Measurements from ENCODE around the gene CLASP1.

DNA sequence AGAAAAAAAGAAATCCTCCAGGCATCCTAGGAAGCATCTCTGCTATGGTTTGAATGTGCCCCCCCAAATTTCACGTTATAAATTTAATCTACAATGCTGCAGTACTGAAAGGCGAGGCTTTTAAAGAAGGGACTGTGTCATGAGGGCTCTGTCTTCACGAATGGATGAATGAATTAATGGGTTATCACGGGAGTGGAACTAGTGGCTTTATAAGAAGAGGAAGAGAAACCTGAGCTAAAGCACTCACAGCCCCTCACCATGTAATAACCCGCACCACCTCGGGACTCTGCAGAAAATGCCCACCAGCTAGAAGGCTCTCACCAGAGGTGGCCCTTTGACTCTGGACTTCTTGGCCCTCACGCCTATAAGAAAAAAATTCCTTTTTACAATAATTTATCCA lies 90.9 kb downstream of the CLASP1 start:
- TF ChIP-seq, protein P1, sequence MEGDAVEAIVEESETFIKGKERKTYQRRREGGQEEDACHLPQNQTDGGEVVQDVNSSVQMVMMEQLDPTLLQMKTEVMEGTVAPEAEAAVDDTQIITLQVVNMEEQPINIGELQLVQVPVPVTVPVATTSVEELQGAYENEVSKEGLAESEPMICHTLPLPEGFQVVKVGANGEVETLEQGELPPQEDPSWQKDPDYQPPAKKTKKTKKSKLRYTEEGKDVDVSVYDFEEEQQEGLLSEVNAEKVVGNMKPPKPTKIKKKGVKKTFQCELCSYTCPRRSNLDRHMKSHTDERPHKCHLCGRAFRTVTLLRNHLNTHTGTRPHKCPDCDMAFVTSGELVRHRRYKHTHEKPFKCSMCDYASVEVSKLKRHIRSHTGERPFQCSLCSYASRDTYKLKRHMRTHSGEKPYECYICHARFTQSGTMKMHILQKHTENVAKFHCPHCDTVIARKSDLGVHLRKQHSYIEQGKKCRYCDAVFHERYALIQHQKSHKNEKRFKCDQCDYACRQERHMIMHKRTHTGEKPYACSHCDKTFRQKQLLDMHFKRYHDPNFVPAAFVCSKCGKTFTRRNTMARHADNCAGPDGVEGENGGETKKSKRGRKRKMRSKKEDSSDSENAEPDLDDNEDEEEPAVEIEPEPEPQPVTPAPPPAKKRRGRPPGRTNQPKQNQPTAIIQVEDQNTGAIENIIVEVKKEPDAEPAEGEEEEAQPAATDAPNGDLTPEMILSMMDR (conservative IDR thresholded peaks at IDR 0.05) = no peak
- TF ChIP-seq ZFX (IDR thresholded peaks at IDR 0.05) = no peak
